ENCODE data around the gene CYTIP. TPM values are rescaled to one million over a fixed set of nuclear protein-coding genes. Genes with fewer than 3 reads are reported as not detected.
"Not testable (repeated sequence)": the region's sequence is repeated elsewhere in the genome, so short reads cannot be mapped to it uniquely, and the experiment has no call there.

CYTIP gene
- total RNA-seq, 1 experiment from 2014 or later = 0.19 TPM

DNA sequence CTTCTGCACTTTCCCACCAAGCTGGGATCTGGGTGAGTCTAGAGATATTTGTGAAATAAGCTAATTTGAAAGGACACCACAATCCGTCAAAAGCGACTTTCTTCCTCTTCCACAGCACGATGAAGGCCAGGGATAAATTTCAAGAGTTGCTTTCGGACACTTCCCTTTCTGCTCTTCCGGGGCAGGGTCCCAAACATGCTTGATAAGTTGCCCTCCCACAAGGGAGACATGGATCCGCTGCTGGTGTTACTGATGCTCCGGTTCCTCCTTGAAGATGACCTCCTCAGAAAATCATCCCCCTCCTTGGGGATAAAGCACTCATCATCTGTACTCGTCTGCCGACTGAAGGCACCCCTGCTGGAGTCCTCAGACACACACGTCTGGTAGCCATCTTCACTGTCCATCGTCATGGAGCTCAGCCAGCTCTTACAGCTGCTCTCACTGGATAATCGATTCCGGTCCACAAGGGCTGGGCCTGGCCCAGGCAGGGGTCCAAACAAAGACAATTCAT, 28.2 kb downstream of the CYTIP start:
- BruUV-seq (replicated peaks) = no TSS peak
- POLR2A ChIA-PET = interaction anchor here (0.5 kb wide), 1 partner anchor 174 kb away, joined by 3 read pairs; no protein-coding TSS in a partner anchor
- intact Hi-C loops (cut with micrococcal nuclease) = no loop called here
- no peaks in the 10 kb centered on the region for H3K9me3 Mint-ChIP-seq (ENCODE audit: unreplicated experiment)
- no peaks in the 10 kb centered on the region for H3K27me3 Mint-ChIP-seq (ENCODE audit: insufficient read depth, unreplicated experiment)
- H3K4me3 Mint-ChIP-seq (ENCODE audit: unreplicated experiment) = no peak overlapping the region
- CTCF ChIA-PET = interaction anchor here (1.5 kb wide), 1 partner anchor 88 kb away, joined by 4 read pairs; no protein-coding TSS in a partner anchor
- no peak for TF ChIP-seq CTCF (IDR thresholded peaks at IDR 0.05; ENCODE audit: unreplicated experiment)
- no peaks in the 10 kb centered on the region for H3K4me1 Mint-ChIP-seq (ENCODE audit: insufficient read depth, unreplicated experiment)
- DNase-seq (ENCODE audit: unreplicated experiment) = no peak
- no peak overlapping the region for H3K27ac Mint-ChIP-seq (ENCODE audit: low read depth, unreplicated experiment)
- H3K36me3 Mint-ChIP-seq (ENCODE audit: insufficient read depth, unreplicated experiment) = no peaks in the 10 kb centered on the region

- no peak for TF ChIP-seq CTCF (IDR thresholded peaks at IDR 0.05; ENCODE audit: unreplicated experiment)
- intact Hi-C loops (cut with micrococcal nuclease) = no loop called here
- Mint-ChIP-seq H3K4me3 (ENCODE audit: unreplicated experiment) (no peak overlapping the region), H3K27ac (ENCODE audit: low read depth, unreplicated experiment) (no peak overlapping the region), H3K9me3 (ENCODE audit: unreplicated experiment) (no peaks in the 10 kb centered on the region), H3K36me3 (ENCODE audit: insufficient read depth, unreplicated experiment) (no peaks in the 10 kb centered on the region), H3K4me1 (ENCODE audit: insufficient read depth, unreplicated experiment) (no peaks in the 10 kb centered on the region), H3K27me3 (ENCODE audit: insufficient read depth, unreplicated experiment) (no peaks in the 10 kb centered on the region)
- ChIA-PET CTCF (interaction anchor here (0.6 to 1.5 kb wide), 4 partner anchors 27 to 216 kb away, joined by 3 to 4 read pairs (median 4); no protein-coding TSS in a partner anchor), POLR2A (interaction anchor here (0.7 kb wide), 1 partner anchor 47 kb away, joined by 3 read pairs; no protein-coding TSS in a partner anchor)
- no peak for DNase-seq (ENCODE audit: unreplicated experiment)
- BruUV-seq (replicated peaks) = no TSS peak
Observed at GRCh38 chr2:157414050-157414449, 29.8 kb downstream of the CYTIP start.

DNA sequence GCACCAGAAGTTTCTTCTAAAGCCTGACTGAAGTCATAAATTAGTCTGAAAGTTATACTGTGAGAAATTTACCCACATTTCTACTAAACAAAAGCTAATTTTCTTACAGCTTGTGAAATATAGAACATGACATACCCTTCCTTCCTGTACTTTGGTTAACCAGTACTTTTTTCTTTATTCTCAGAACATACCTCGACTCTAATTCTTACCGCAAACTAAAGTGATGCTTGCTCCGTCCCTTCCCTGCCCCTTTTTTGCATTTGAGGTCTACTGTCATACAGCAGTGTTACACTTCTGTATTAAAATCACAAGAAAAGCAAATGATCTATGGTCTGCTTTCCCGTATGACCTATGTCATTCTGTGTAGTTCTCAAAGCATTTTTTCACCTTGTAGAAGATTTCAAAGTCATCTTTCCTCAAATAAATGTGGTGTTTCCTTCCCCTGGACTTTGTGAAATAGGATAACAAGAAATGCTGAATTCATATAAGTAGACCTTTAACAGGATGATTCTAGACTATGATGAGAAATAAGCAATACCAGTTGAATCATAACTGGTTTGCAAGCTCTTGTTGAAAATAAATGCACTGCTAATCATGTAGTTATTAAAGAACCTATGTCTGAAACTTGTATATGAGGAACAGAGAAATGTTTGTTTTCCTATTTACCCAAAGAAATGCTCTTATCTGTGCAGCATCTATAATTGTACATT, 30.4 kb downstream of the CYTIP start:
- H3K9me3 Mint-ChIP-seq (ENCODE audit: unreplicated experiment) = no peaks in the 10 kb centered on the region
- H3K27ac Mint-ChIP-seq (ENCODE audit: low read depth, unreplicated experiment) = no peak overlapping the region
- intact Hi-C loops (cut with micrococcal nuclease) = no loop called here
- no peak for DNase-seq (ENCODE audit: unreplicated experiment)
- H3K27me3 Mint-ChIP-seq (ENCODE audit: insufficient read depth, unreplicated experiment) = no peaks in the 10 kb centered on the region
- no peaks in the 10 kb centered on the region for H3K4me1 Mint-ChIP-seq (ENCODE audit: insufficient read depth, unreplicated experiment)
- ChIA-PET CTCF (interaction anchor here (0.6 to 1.0 kb wide), 2 partner anchors 28 to 216 kb away, joined by 3 read pairs; no protein-coding TSS in a partner anchor), POLR2A (no interaction called here)
- BruUV-seq (replicated peaks) = no TSS peak
- TF ChIP-seq CTCF (IDR thresholded peaks at IDR 0.05; ENCODE audit: unreplicated experiment) = no peak
- H3K4me3 Mint-ChIP-seq (ENCODE audit: unreplicated experiment) = no peak overlapping the region
- H3K36me3 Mint-ChIP-seq (ENCODE audit: insufficient read depth, unreplicated experiment) = no peaks in the 10 kb centered on the region

DNA sequence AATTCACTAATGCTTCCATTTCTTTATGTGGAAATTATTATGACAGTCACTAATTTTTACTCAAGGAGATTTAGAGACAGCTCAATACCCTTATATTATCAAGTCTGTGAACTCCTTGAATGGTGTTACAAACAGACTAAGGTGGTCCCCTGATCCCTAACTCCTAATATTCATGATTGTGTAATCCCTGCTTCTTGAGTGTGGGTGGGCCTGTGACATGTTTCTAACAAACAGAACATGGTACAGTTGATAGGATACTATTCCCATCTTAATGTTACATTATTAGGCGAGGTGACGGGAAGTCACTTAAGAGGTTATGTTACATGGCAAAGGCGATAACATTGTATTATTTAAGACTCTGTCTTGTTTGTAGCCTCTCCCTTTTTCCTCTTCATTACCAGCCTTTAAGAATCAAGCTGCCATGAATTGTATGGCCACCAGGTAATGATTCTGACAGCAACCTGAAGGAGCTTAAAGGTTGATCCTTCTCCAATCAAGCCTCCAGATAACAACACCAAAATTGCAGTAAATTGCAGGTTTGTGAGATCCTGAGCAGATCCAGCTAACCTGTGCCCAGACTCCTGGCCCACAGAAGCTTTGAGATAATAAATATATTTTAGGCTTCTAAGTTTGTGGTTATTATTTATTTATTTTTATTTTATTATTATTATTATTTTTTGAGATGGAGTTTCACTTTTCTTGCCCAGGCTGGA, 32.1 kb downstream of the CYTIP start:
- H3K9me3 Mint-ChIP-seq (ENCODE audit: unreplicated experiment) = no peaks in the 10 kb centered on the region
- H3K4me3 Mint-ChIP-seq (ENCODE audit: unreplicated experiment) = no peak overlapping the region
- H3K36me3 Mint-ChIP-seq (ENCODE audit: insufficient read depth, unreplicated experiment) = no peaks in the 10 kb centered on the region
- ChIA-PET CTCF (no interaction called here), POLR2A (no interaction called here)
- BruUV-seq (replicated peaks) = no TSS peak
- no peak for DNase-seq (ENCODE audit: unreplicated experiment)
- intact Hi-C loops (cut with micrococcal nuclease) = no loop called here
- no peaks in the 10 kb centered on the region for H3K27me3 Mint-ChIP-seq (ENCODE audit: insufficient read depth, unreplicated experiment)
- no peak overlapping the region for H3K27ac Mint-ChIP-seq (ENCODE audit: low read depth, unreplicated experiment)
- H3K4me1 Mint-ChIP-seq (ENCODE audit: insufficient read depth, unreplicated experiment) = no peaks in the 10 kb centered on the region
- no peak for TF ChIP-seq CTCF (IDR thresholded peaks at IDR 0.05; ENCODE audit: unreplicated experiment)

DNA sequence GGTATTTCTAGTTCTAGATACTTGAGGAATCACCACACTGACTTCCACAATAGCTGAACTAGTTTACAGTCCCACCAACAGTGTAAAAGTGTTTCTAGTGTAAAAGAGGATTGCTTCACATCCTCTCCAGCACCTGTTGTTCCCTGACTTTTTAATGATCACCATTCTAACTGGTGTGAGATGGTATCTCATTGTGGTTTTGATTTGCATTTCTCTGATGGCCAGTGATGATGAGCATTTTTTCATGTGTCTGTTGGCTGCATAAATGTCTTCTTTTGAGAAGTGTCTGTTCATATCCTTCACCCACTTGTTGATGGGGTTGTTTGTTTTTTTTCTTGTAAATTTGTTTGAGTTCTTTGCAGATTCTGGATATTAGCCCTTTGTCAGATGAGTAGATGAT, 38.5 kb downstream of the CYTIP start:
- CTCF ChIA-PET; H3K4me3 Mint-ChIP-seq (ENCODE audit: unreplicated experiment): not testable (repeated sequence)

More for the DNA sequence above, 38.5 kb downstream of the CYTIP start:
- DNase-seq (ENCODE audit: unreplicated experiment); H3K27me3 Mint-ChIP-seq (ENCODE audit: insufficient read depth, unreplicated experiment); H3K9me3 Mint-ChIP-seq (ENCODE audit: unreplicated experiment); intact Hi-C loops (cut with micrococcal nuclease); BruUV-seq (replicated peaks); H3K4me1 Mint-ChIP-seq (ENCODE audit: insufficient read depth, unreplicated experiment); H3K27ac Mint-ChIP-seq (ENCODE audit: low read depth, unreplicated experiment); POLR2A ChIA-PET; H3K36me3 Mint-ChIP-seq (ENCODE audit: insufficient read depth, unreplicated experiment): not testable (repeated sequence)
